Coronary artery (tissue), 2 donors: ENCODE measurements around the gene PRKCE.
A peak's percentile ranks its signal among the peaks of the same experiment; 100 is the strongest.

Experiments
- DNase-seq: peaks from one replicate; pipeline ENCODE4 v3.0.0-alpha.2; 2017; ENCODE audit warnings: low spot score
- H3K27ac ChIP-seq, 2 donors: fragments of 200-600 bp; sonication (generic); one replicate each; pipeline ENCODE4 v1.5.1; 2016 to 2019
- H3K4me3 ChIP-seq: fragments of 200-600 bp; sonication (generic); 2 replicates; pipeline ENCODE4 v1.5.1; 2016; ENCODE audit warnings: mild to moderate bottlenecking, moderate library complexity
- TF ChIP-seq, protein P1 (sequence below): fragments of 200-600 bp; sonication (generic); IDR thresholded peaks from one replicate; pipeline ENCODE4 v1.5.1; 2019; ENCODE audit warnings: antibody characterized with exemption

PRKCE gene

DNA sequence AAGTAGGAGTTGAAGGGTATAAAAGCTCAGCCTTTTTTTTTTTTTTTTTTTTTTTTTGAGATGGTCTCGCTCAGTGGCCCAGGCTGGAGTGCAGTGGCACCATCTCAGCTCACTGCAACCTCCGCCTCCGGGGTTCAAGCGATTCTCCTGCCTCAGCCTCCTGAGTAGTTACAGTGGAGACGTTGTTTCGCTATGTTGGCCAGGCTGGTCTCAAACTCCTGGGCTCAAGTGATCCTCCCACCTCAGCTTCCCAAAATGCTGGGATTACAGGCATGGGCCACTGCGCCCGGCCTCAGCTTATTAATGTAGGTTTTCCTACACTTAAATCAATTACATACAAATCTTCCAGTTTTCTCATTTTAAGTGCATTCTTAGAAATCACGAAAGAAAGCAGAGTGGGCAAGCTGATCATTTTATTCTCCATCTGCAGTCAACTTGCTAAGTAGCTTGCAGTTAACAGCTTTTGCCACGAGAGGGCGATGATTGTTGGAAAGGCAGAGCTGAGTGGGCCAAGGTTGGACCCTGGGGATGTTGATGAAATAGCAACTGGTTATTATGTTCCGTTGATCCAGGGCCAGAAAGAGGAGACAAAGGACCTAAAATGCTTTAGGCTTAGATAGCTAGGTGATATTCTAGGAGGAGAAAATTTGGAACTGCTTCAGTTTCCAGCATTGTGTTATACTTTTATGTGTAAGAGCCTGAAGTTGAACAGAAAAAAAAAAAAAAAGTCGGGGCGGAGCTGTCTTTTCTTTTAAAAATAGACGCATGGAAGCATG, 411.4 kb downstream of the PRKCE start:
- TF ChIP-seq, protein P1, sequence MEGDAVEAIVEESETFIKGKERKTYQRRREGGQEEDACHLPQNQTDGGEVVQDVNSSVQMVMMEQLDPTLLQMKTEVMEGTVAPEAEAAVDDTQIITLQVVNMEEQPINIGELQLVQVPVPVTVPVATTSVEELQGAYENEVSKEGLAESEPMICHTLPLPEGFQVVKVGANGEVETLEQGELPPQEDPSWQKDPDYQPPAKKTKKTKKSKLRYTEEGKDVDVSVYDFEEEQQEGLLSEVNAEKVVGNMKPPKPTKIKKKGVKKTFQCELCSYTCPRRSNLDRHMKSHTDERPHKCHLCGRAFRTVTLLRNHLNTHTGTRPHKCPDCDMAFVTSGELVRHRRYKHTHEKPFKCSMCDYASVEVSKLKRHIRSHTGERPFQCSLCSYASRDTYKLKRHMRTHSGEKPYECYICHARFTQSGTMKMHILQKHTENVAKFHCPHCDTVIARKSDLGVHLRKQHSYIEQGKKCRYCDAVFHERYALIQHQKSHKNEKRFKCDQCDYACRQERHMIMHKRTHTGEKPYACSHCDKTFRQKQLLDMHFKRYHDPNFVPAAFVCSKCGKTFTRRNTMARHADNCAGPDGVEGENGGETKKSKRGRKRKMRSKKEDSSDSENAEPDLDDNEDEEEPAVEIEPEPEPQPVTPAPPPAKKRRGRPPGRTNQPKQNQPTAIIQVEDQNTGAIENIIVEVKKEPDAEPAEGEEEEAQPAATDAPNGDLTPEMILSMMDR = peak; percentile 77
- no peak overlapping the region for H3K27ac ChIP-seq
- peak; percentile 84 for DNase-seq
- H3K4me3 ChIP-seq = no peak overlapping the region

DNA sequence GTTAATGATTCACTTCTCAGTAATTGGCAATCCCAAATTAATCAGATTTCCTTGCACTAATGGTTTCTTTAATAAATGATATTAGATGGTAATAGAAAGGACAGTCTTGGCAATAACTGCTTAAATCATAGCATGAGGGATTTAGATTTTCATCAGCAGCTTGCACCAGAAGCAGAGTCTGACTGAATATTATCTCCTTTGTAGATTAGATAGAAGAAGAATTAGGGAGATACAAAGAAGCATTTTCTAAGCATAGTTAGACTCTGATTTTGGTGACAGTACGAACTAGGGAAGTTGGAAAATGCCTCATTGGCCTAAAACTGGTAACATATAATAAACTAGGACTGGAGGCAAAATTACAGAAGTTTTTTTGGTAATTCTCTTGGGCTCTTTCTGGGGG, 412.9 kb downstream of the PRKCE start:
- no peak overlapping the region for H3K4me3 ChIP-seq
- TF ChIP-seq, protein P1 = no peak
- no peak for DNase-seq
- H3K27ac ChIP-seq = no peak overlapping the region

DNA sequence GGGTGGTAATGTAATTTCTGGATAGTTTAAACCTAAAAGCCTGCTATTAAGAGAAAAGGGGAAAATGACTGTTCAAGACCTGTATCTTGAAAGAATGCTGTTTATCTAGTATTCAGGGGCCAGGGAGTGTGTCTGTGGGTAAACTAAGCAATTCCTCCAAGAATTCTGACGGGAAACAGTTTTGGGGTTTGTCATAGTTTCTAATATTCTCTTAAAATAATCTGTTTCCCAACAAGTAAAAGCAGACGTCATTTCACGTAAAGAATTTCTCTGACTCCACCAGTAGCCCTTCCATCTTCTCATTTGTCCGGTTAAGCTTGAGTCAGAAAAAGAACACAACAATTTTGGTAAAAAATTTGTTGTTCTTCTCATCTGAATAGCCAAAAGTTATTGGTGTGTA, 413.7 kb downstream of the PRKCE start:
- DNase-seq = no peak
- TF ChIP-seq, protein P1 = no peak
- Histone ChIP-seq H3K4me3 (no peak overlapping the region), H3K27ac (no peak overlapping the region)

DNA sequence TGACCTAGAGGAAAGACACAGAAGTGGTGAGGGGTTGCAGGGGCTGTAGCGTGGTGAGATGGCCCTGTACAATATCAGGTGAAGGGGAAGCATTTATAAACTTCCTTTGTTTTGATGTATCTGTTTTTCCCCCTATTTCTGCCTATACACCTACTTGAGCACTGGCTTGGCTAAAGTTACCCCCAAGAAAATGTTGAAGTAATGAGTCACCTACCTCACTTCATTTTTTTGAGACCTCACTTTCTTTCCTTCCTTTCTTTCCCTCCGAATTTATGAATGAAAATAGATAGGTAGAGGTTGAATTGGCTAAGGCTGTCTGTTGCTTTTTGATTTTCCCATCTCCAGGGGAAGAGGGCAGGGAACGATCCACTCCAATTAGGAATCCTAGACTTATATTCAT, 414.6 kb downstream of the PRKCE start:
- Histone ChIP-seq H3K27ac (no peak overlapping the region), H3K4me3 (no peak overlapping the region)
- TF ChIP-seq, protein P1 = no peak
- DNase-seq = no peak

DNA sequence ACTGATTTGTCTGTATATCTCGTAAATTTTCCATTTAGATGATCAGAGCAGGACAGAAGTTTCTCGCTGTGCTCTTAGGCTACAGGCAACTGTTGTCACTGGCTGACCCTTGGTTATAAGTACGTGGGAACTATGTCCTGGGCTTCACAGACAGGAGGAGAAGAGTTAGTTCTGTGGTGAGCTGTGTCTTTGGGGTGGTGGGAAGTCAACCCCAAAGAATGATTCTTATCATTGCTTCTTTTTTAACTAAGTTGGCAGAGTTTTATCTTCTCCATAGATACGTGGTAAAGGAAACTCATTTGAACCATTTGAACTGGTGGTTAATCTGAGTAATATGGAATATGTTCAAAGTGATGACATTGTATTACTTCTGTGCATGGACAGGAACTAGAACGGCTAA, 415.1 kb downstream of the PRKCE start:
- DNase-seq = no peak
- Histone ChIP-seq H3K27ac (no peak overlapping the region), H3K4me3 (no peak overlapping the region)
- TF ChIP-seq, protein P1 = no peak

DNA sequence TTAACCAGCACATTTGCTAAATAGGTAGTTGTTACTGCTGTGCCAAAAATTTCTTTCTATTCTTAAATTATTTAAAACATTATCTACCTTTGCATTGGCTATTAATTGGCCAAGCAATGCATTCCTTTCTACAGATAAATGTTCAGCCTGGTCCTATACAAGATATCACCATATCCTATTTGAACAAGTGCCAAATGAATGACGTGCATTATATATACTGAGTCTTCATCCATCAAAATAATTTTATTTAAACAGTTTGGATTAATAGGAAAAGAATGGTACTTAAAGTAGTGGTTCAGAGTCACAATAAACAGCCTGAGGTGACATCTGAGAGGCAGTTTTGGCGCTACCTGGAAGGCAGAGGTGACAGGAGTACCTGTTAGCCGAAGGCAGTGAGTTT, 415.6 kb downstream of the PRKCE start:
- TF ChIP-seq, protein P1 = no peak
- no peak overlapping the region for H3K27ac ChIP-seq

More for the DNA sequence above, 415.6 kb downstream of the PRKCE start:
- no peak for DNase-seq
- H3K4me3 ChIP-seq = no peak overlapping the region
